GM21381 (cell line): ENCODE results near the gene LMNA.
A peak's percentile ranks its signal among the peaks of the same experiment; 100 is the strongest.

Experiments used
- ATAC-seq: cut with Tn5 transposase; IDR thresholded peaks from one replicate; pipeline ENCODE4 v1.9.1; 2021; ENCODE audit warnings: mild to moderate bottlenecking, moderate library complexity; ENCODE audit not compliant: unreplicated experiment

LMNA gene

GRCh38 chr1:156136970-156137483 lies 22.5 kb downstream of the LMNA start:
- ATAC-seq, result no peak

- ATAC-seq, result no peak
These were observed 24.0 kb downstream of the LMNA start for GRCh38 chr1:156138458-156138867.

DNA sequence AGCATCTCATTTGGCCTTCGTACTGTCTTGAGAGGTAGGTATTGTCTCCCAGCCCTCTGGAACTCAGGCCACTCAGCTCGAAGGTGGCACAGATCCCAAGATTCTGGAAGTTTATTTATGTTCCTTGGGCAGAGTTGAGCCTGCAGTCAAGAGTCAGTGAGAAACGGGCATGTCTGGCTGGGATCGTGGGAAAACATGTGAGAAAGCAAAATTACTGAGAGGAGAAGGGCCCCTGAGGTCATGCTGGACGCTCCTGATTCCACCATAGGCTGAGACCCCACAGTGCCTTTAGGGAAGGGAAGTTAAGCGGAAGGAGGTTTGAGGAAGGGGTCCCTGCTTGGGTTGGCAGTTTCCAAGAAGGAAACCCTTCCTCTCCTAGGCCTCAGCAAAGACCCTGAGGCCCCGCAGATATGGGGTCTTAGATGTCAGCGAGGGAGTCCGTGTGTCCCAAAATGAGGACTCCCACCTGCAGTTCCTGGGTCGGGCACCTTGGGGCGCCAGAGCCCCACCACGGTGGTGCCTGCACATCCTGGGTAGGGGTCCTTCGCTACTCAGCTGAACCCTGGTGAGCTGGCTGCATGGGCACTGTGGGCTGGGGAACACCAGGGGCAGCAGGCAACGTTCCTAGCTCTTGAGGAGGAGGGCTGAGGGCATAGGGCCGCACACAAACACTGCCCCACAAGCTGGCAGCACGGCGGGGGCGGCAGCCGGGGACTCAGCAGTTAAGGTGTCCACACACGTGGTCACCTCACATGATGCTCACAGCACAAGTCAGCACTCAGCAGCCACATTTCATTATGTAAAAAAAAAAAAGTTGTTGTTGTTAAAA lies 26.6 kb downstream of the LMNA start:
- ATAC-seq, result no peak

- ATAC-seq, result no peak
These were observed 29.4 kb downstream of the LMNA start for GRCh38 chr1:156143765-156144489.

- no peak for ATAC-seq
These were observed 30.2 kb downstream of the LMNA start for GRCh38 chr1:156144742-156145141.

DNA sequence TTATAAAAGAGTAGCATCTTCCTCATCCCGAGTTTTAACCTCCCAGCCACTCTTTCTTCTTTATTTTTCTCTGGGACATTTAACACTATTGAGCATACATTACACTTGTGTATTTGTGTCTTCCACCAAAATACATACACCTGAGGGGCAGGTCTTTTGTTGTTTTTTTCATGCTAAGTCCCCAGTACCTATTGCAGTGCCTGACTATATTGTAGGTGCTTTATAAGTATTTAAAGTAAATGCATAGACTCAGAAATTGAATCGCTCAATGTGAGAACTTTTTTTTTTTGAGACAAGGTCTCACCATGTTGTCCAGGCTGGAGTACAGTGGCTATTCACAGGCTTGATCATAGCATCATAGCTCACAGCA lies 31.1 kb downstream of the LMNA start:
- no peak for ATAC-seq

DNA sequence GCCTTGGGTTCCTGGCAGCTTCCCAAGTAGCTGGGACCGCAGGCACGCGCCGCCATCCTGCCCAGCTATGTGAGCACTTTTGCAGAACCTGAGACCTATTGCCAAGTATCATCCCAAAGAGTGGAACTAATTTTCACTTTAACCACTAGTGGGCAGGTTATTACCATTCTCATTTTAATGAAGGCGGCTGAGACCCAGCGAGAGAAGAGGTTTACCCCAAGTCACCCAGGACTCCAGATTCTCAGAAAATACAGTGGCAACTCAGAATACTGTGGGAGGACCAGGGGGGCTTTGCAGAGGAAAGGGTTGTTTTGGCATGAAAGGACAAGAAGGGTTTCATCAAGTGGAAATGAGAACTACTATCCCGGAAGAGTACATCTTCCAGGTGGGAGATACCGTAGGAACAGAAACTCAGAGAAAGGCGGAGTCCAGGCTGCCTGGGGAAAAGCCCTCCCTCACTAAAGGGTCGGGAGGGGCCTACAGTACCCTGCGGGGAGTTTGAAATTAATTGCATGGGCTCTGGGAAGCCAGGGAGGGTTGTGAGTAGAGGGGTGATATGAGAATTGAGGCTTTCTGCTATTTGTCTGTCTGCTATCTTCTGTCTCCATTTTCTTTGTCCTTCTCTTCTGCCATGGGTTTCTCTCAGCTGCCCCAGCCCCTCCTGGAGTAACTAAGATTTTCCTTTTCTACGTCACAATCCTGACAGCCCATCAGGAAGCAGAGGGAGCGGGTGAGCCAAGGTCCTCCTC lies 31.7 kb downstream of the LMNA start:
- no peak for ATAC-seq

GRCh38 chr1:156146769-156147405 lies 32.4 kb downstream of the LMNA start:
- no peak for ATAC-seq

DNA sequence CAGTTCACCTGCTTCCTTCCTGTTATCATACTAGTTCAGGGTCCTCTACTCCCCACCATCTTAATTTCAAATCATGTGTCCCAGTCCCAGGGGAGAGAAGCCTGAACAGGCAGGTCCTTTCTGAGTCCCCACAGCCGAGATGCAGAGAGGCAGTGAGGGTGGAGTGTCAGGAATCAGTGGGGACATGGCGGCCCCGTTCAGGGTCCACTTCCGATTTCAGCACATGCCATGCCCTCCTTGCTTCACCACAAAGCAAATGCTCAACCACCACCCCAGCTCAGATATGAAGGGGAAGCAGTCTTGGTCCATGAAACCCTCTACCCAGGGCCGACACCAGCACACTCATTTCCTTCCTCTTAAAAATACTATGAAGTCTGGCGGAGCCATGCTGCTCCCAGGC lies 33.7 kb downstream of the LMNA start:
- ATAC-seq, result no peak

- peak; percentile 48 for ATAC-seq
These were observed 35.1 kb downstream of the LMNA start for GRCh38 chr1:156149374-156150332.

DNA sequence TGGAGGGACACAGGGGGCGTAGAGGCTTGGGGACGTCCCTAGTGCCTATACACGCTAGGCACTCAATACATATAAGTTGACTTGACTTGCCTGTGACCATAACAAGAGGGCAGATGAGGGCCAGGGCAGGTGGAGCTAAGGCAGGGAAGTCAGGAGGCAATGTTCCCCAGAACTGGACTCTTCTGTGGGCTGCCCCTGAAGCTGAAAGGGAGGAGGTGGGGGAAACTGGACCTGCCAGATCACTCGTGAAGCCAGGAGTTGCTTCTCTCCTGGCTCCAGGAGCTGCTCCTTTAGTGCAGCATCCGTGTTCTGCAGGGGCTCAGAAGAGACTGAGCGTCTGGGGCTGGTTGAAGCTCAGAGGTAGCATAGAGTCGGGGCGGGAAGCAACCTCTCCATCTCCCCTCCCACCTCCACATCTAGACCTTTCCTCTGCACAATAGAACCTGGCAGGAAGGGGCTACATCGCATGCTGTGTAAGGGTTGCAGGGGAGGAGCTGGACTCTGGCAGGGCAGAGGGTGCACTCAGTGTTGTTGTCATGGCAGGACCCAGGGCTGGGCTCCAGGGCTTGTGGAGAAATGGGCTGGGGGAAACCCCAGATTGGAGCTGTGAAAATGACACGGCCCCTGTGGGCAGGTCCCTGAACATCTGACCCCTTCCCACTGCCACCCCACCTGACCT lies 36.0 kb downstream of the LMNA start:
- ATAC-seq, result no peak

- peak; percentile 26 for ATAC-seq
These were observed 36.7 kb downstream of the LMNA start for GRCh38 chr1:156151093-156151688.

- ATAC-seq, result no peak
These were observed 38.1 kb downstream of the LMNA start for GRCh38 chr1:156152628-156153027.

- no peak for ATAC-seq
These were observed 38.9 kb downstream of the LMNA start, which contains the start of gene SEMA4A for GRCh38 chr1:156153362-156153761. Gene SEMA4A (plus strand): TSS chr1:156153585. CDS start chr1:156154579, 994 bp downstream.

DNA sequence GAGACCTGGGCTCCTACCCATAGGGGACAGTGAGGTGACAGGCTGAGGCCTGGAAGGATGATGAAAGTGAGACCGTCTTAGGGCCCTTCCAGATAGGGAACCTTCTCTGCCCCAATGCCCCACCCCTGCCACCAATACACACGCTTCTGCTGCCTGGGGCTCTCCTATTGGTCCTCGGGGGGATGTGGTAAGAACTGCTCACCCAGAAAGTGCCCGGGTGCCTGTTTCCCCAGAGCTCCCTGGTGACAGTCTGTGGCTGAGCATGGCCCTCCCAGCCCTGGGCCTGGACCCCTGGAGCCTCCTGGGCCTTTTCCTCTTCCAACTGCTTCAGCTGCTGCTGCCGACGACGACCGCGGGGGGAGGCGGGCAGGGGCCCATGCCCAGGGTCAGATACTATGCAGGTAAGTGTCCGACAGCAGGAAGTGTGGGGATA lies 39.8 kb downstream of the LMNA start:
- ATAC-seq, result peak; percentile 53

DNA sequence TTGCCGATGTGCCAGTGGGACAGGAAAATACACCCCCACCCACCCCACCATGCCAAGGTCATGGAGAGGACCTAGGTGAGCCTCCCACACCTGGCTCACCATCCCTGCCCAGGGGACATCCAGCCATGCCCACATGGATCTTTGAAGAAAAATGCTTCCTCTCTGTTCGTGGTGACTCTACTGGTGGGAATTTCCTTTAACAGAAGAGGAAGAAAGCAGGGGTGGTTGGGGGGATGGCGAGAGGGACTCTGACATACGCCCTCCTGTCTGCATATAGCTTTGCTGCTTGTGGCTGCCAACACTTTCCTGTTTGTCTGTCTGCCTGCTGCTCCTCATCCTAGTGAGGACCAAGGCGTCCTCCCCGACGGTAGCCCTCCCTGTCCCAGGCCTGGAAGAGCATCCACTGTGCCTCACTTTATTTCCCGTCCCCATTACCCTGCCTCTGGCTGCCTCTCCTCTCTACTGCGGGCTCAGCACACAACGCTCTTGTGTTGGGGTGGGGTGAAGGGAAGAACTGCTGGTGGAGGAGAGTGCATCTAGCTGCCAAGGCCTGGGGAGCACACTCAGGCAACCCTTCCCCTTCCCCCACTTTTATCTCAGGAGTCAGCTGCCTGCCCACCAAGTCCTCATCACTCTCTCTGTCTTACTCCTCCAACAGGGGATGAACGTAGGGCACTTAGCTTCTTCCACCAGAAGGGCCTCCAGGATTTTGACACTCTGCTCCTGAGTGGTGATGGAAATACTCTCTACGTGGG lies 41.4 kb downstream of the LMNA start:
- no peak for ATAC-seq

DNA sequence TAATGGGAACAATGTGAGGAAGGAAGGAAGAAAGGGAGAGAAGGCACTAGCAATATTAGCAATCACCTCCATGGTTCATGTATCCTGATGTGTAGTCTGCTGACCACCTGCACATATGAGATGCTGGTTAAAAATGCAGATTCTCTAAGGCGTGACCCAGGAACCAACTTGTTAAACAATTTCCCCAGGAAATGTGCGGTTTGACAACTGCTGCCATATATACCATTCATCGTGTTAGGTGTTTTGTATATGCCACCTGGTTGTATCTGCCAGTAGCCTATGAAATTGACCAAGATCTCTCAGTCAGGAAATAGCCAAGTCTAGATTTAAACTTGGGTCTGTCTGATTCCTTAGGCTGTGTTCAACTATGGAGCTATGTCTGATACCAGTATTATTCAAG lies 43.0 kb downstream of the LMNA start:
- no peak for ATAC-seq

DNA sequence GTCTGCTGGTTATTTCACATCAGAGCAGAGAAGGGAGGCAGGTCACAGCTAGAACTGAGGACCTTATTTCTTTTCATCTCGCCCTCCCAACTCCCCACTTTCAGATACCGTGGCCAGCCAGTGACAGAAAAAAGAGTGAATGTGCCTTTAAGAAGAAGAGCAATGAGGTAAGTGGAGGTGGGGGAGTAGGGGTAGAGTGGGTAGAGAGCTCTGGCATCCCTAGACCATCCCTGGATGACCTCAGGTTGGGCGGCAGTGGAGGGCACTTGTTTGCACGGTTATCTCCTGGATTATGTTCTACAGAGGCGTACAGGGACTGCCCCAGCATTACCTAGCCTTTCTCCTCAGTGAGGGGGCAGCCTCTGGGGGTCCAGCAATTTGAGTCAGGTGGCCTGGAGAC lies 43.5 kb downstream of the LMNA start:
- ATAC-seq, result no peak
